ENCODE measurements around the gene ZNF736. TPM values are rescaled to one million over a fixed set of nuclear protein-coding genes. Genes with fewer than 3 reads are reported as not detected.
"Not testable (repeated sequence)": the region's sequence is repeated elsewhere in the genome, so short reads cannot be mapped to it uniquely, and the experiment has no call there.

Gene ZNF736
- total RNA-seq, 4 donors from 2014 or later = 6.0 to 28.6 (median 8.0) TPM

DNA sequence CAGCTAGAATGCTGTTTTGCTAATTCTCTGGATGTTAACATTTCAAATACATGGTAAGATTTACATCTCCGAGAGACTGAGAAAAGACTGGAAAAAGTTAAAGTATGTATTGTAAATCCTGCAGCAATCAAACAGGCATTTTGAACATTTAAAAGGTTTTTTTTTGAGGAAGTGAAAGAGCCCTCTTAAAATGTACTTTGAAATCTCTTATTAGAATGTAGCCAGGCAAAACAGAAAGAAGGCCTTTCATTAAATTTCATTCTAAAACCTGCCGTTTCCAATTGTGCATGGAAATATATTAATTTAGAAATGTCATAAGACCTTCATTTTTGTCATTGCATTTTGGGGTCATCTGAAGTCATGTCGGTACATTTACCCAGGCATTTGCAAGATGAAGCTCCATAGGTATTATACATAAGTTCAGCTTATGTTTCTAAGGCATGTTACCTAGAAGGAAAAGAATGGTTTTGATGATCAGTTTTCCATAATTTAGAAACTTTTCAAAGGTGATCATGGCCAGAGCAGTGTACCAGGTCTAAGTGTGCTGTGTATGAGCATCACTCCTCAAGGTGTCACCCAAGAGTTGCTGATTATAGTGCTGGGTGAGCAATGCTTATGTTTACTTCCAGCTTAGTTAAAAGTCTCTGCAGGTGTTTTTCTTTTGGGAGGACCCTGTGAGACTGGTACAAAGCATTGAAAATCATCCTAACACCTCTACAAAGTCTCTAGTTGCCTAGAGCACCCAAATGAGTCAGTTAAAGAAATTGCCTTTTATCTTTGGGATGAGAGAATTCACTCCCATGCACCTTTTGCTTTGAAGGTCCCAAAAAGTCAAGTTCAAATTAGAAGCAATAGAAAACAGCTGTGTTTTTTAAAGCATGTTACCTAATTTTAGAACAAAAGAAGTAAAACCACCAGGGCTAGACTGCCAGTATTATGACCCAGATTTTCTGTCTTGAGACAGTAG is 7.1 kb downstream of the ZNF736 start:
- WGBS = 90% methylated on average over 3 of the region's 3 CpGs
- TF ChIP-seq CTCF (IDR thresholded peaks at IDR 0.05) (no peak), POLR2A (IDR thresholded peaks at IDR 0.05) (no peak)

GRCh38 chr7:64324166-64324565 is 10.4 kb downstream of the ZNF736 start:
- peaks cover 11% of the 10 kb centered on the region for H3K9me3 ChIP-seq
- DNase-seq (ENCODE audit: low spot score in 2 of 2); H3K4me3 ChIP-seq; H3K27me3 ChIP-seq; H3K27ac ChIP-seq; H3K4me1 ChIP-seq; H3K36me3 ChIP-seq: not testable (repeated sequence)
- WGBS = 94% methylated on average over 3 of the region's 3 CpGs

More for the DNA sequence above, 7.1 kb downstream of the ZNF736 start:
- peaks cover under 1% of the 10 kb centered on the region for H3K4me1 ChIP-seq
- peaks cover 4% of the 10 kb centered on the region for H3K36me3 ChIP-seq
- no peaks in the 10 kb centered on the region for H3K27me3 ChIP-seq
- DNase-seq (ENCODE audit: low spot score in 2 of 2) = no peak
- no peaks in the 10 kb centered on the region for H3K9me3 ChIP-seq
- H3K27ac ChIP-seq = no peak overlapping the region
- H3K4me3 ChIP-seq = no peak overlapping the region

- Histone ChIP-seq H3K36me3 (peaks cover 28% of the 10 kb centered on the region), H3K9me3 (peaks cover 57% of the 10 kb centered on the region)
- H3K4me1 ChIP-seq; DNase-seq (ENCODE audit: low spot score in 2 of 2); H3K4me3 ChIP-seq; H3K27me3 ChIP-seq; H3K27ac ChIP-seq: not testable (repeated sequence)
- 94% methylated on average over 3 of the region's 3 CpGs for WGBS
Observed at GRCh38 chr7:64348713-64349210, 35.0 kb downstream of the ZNF736 start.

- no peak overlapping the region for H3K4me3 ChIP-seq
- no peak overlapping the region for H3K27ac ChIP-seq
- H3K27me3 ChIP-seq = no peaks in the 10 kb centered on the region
- WGBS = 90% methylated on average over 2 of the region's 2 CpGs
- TF ChIP-seq EP300 (IDR thresholded peaks at IDR 0.05) (no peak), CTCF (IDR thresholded peaks at IDR 0.05) (no peak), POLR2A (IDR thresholded peaks at IDR 0.05) (no peak), POLR2AphosphoS5 (IDR thresholded peaks at IDR 0.05) (no peak)
- no peaks in the 10 kb centered on the region for H3K36me3 ChIP-seq
- H3K9me3 ChIP-seq = peaks cover 59% of the 10 kb centered on the region
- no peaks in the 10 kb centered on the region for H3K4me1 ChIP-seq
- DNase-seq (ENCODE audit: low spot score in 2 of 2) = no peak
Observed at GRCh38 chr7:64359543-64359942, 45.8 kb downstream of the ZNF736 start.

DNA sequence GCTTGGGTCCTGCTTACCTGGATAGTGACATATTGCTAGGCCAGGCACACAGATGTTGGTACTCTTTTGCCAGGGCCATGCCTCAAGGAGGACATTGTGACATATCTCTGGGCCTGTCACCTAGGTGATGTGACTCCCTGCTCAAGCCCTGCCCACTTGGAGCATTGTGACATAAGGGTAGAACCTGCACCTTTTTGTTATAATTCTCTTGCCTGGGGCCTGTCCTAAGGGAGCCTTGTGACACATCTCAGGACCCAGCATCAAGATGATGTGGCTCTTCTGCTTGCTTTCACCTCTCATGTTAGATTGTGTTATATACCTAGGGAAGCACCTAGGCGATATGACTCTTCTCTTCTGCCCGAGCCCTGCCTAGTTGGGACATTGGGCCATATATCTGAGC is 57.4 kb downstream of the ZNF736 start:
- TF ChIP-seq EP300 (IDR thresholded peaks at IDR 0.05) (no peak), CTCF (IDR thresholded peaks at IDR 0.05) (no peak), POLR2A (IDR thresholded peaks at IDR 0.05) (no peak), POLR2AphosphoS5 (IDR thresholded peaks at IDR 0.05) (no peak)
- 100% methylated on average over 2 of the region's 2 CpGs for WGBS
- DNase-seq (ENCODE audit: low spot score in 2 of 2) = no peak
- Histone ChIP-seq H3K36me3 (no peaks in the 10 kb centered on the region), H3K27me3 (no peaks in the 10 kb centered on the region), H3K9me3 (peaks cover 30% of the 10 kb centered on the region), H3K27ac (no peak overlapping the region), H3K4me3 (no peak overlapping the region), H3K4me1 (no peaks in the 10 kb centered on the region)

- TF ChIP-seq EP300 (IDR thresholded peaks at IDR 0.05) (no peak), POLR2AphosphoS5 (IDR thresholded peaks at IDR 0.05) (no peak), POLR2A (IDR thresholded peaks at IDR 0.05) (no peak), CTCF (IDR thresholded peaks at IDR 0.05) (no peak)
- peaks cover 25% of the 10 kb centered on the region for H3K9me3 ChIP-seq
- no peak for DNase-seq (ENCODE audit: low spot score in 2 of 2)
Observed at GRCh38 chr7:64373017-64373416, 59.3 kb downstream of the ZNF736 start.

More at GRCh38 chr7:64373017-64373416, 59.3 kb downstream of the ZNF736 start:
- 63% methylated on average over 2 of the region's 2 CpGs for WGBS
- no peak overlapping the region for H3K27ac ChIP-seq
- no peaks in the 10 kb centered on the region for H3K27me3 ChIP-seq
- no peak overlapping the region for H3K4me3 ChIP-seq
- H3K36me3 ChIP-seq = no peaks in the 10 kb centered on the region
- H3K4me1 ChIP-seq = no peaks in the 10 kb centered on the region

Measured in suprapubic skin (tissue), 4 donors.